Lower lobe of right lung (tissue), 2 donors: ENCODE measurements around the gene UGT1A5. TPM values are rescaled to one million over a fixed set of nuclear protein-coding genes. Genes with fewer than 3 reads are reported as not detected.
"Not testable (repeated sequence)": the region's sequence is repeated elsewhere in the genome, so short reads cannot be mapped to it uniquely, and the experiment has no call there.

Experiments
- ATAC-seq, 2 donors: fragments of 200-7000 bp; cut with Tn5 transposase; one replicate each; pipeline ENCODE4 v1.9.1; 2020 to 2022; ENCODE audit warnings: mild to moderate bottlenecking in 2 of 2, moderate library complexity in 2 of 2
- DNase-seq: peaks from one replicate; pipeline ENCODE4 v3.0.0-alpha.2; 2020
- H3K27ac ChIP-seq: fragments of 200-600 bp; one replicate; pipeline ENCODE4 v1.8.0; 2022
- H3K27me3 ChIP-seq: fragments of 200-600 bp; one replicate; pipeline ENCODE4 v1.8.0; 2022; ENCODE audit warnings: low read depth
- H3K36me3 ChIP-seq: fragments of 200-600 bp; one replicate; pipeline ENCODE4 v1.8.0; 2022; ENCODE audit warnings: mild to moderate bottlenecking
- H3K4me1 ChIP-seq: fragments of 200-600 bp; one replicate; pipeline ENCODE4 v1.8.0; 2022
- H3K4me3 ChIP-seq: fragments of 200-600 bp; one replicate; pipeline ENCODE4 v1.8.0; 2022; ENCODE audit warnings: mild to moderate bottlenecking
- H3K9me3 ChIP-seq: fragments of 200-600 bp; one replicate; pipeline ENCODE4 v1.8.0; 2022
- intact Hi-C: fragments of 100-400 bp; cut with DNase I; formaldehyde crosslinking; loops from one replicate; pipeline ENCODE4 v1.11.0; 2022
- total RNA-seq: library from RNA; stranded (reverse); fragmentation: NEBNext Ultra II Directional; extraction: Animal tissue kit (Norgen Biotek cat#: 25700); gene quantifications from one replicate; pipeline ENCODE4 v1.2.1, GENCODE V29; 2021
- TF ChIP-seq, protein P1 (sequence below): fragments of 200-600 bp; IDR thresholded peaks from one replicate; pipeline ENCODE4 v1.8.0; 2022; ENCODE audit warnings: antibody characterized with exemption, mild to moderate bottlenecking
- donor health status: DM: no; HTN: yes; CAD: no; lungs with severe emphysema.

UGT1A5 gene
- total RNA-seq, 1 donor from 2014 or later = 0.27 TPM

DNA sequence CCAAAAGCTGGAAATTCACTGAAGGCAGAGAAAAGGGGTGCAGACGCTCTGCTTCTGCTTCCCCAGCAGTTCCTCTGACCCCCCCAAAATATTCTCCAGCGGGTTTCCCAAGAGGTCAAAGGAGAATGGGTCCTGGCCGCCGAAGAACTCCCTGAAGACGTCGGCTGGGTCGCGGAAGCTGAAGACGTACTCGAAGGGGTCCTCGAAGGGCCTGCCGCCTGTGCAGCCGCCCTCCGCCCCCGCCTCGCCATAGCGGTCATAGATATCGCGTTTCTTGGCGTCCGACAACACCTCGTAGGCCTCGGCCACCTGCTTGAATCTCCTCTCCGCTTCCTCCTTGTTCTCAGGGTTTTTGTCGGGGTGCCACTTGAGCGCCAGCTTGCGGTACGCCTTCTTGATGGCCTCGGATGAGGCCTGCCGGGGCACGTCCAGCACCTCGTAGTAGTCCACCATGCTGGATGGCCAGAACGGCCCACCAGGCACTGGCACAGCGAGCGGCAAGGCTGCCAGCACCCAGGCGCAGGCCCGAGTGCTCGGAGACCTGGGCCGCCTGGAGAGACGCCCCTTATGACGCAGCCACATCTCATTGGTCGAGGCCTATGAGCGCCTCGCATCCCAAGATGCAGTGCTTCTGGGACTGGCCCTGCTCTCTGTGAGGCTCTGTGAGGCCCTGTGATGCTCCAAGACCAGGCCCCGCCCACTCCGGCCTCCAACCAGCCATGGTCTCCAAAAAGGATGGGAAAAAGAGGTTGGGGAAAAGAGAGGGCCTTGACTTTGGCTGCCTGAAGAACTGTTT, 31.0 kb downstream of the UGT1A5 start:
- no peak for ATAC-seq
- no peaks in the 10 kb centered on the region for H3K36me3 ChIP-seq
- no peaks in the 10 kb centered on the region for H3K9me3 ChIP-seq
- TF ChIP-seq, protein P1, sequence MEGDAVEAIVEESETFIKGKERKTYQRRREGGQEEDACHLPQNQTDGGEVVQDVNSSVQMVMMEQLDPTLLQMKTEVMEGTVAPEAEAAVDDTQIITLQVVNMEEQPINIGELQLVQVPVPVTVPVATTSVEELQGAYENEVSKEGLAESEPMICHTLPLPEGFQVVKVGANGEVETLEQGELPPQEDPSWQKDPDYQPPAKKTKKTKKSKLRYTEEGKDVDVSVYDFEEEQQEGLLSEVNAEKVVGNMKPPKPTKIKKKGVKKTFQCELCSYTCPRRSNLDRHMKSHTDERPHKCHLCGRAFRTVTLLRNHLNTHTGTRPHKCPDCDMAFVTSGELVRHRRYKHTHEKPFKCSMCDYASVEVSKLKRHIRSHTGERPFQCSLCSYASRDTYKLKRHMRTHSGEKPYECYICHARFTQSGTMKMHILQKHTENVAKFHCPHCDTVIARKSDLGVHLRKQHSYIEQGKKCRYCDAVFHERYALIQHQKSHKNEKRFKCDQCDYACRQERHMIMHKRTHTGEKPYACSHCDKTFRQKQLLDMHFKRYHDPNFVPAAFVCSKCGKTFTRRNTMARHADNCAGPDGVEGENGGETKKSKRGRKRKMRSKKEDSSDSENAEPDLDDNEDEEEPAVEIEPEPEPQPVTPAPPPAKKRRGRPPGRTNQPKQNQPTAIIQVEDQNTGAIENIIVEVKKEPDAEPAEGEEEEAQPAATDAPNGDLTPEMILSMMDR = no peak
- no peak overlapping the region for H3K27ac ChIP-seq
- H3K4me3 ChIP-seq = no peak overlapping the region
- H3K4me1 ChIP-seq = no peaks in the 10 kb centered on the region
- intact Hi-C loops = no loop called here
- H3K27me3 ChIP-seq = no peaks in the 10 kb centered on the region
- no peak for DNase-seq

DNA sequence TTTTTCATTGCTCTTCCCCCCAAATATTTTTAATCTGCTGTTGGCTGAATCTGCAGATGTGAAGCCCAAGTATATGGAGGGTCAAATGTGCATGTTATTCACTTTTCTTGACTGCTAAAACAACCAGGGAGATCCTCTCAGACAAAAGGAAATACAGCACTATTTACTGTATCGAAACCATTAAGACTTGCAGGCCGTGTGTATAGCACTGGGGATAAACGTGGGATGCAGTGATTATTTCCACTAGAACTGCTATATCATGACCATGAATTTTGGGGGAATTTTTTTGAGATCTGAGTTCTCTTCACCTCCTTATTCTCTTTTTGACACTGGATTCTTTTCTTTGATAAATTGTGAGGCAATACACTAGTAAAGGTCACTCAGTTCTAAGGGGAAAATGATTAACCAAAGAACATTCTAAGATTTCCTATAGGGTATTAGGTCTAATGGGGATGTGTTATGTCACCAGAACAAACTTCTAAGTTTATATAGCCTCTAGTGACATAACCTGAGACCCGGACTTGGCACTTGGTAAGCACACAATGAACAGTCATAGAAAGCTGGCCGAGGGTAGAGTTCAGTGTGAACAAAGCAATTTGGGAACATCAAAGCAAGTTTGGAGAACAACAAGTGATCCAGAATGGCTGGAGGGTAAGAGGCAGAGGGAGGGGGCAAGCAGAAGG, 32.5 kb downstream of the UGT1A5 start:
- Histone ChIP-seq H3K27me3 (no peaks in the 10 kb centered on the region), H3K36me3 (no peaks in the 10 kb centered on the region), H3K4me1 (no peaks in the 10 kb centered on the region), H3K9me3 (no peaks in the 10 kb centered on the region), H3K4me3 (no peak overlapping the region), H3K27ac (no peak overlapping the region)
- no peak for DNase-seq
- intact Hi-C loops = no loop called here
- ATAC-seq = no peak
- TF ChIP-seq, protein P1 = no peak

DNA sequence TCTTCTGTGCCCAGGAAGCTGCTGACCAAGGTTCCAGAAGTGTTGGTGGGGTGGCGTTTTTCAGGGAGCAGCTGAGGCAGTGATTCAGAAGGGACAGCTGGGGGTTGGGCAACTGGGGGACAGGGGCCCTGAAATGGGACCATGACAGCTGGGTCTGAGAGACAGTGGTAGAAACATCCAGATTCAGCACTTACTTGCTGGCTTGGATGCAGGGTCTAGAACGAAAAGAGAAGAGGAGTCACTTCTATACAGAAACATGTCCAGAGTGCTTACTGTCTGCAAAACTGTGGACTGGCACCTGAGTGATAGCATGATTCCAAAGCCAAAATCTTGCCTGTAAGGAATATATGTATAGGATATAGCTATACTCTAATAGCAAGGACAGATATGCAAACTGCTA, 33.1 kb downstream of the UGT1A5 start:
- intact Hi-C loops, ATAC-seq, DNase-seq, H3K9me3 ChIP-seq, H3K4me1 ChIP-seq, H3K27ac ChIP-seq, H3K4me3 ChIP-seq, H3K36me3 ChIP-seq, H3K27me3 ChIP-seq: not testable (repeated sequence)

DNA sequence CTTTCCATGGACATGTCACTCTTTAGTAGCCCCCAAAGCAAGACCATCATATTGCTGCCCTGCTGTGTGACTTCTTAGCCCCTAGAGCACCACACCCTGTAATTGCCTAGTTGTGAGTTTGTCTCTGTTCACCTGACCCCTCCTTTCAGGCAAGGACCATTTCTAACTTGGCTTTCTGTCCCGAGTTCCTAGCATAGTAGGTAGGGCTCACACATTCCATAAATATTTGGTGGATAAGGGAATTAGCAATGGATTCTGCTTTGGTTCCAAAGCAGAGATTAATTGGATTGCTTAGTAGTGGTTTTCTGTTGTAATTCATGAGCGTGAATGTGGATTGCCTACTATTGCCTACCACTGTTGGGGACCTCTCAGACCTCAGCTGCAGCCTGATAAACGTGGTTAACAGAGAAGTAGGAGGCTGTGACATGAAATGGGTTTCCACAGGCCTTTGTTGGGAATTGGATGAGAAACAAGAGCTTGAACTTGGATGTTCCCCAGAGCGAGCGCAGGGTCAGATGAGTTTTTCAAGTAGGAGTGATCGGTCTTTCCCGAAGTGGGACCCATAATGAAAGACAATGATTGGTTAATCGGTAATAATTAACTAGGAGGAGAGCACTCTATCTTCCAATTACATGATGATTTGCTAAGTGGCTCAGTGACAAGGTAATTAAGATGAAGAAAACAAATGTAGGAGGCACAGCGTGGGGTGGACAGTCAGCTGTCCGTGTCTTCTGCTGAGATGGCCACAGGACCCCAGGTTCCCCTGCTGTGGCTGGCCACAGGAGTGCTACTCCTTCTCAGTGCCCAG, 34.0 kb downstream of the UGT1A5 start:
- peaks cover 8% of the 10 kb centered on the region for H3K9me3 ChIP-seq
- no peak for DNase-seq
- H3K27me3 ChIP-seq = no peaks in the 10 kb centered on the region
- H3K27ac ChIP-seq = no peak overlapping the region
- no peak for ATAC-seq
- H3K36me3 ChIP-seq = no peaks in the 10 kb centered on the region
- intact Hi-C loops = no loop called here
- no peaks in the 10 kb centered on the region for H3K4me1 ChIP-seq
- no peak overlapping the region for H3K4me3 ChIP-seq
- TF ChIP-seq, protein P1 = no peak

DNA sequence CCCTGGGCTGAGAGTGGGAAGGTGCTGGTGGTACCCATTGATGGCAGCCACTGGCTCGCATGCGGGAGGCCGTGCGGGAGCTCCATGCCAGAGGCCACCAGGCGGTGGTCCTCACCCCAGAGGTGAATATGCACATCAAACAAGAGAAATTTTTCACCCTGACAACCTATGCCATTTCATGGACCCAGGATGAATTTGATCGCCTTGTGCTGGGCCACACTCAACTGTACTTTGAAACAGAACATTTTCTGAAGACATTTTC, 34.5 kb downstream of the UGT1A5 start:
- no peak for DNase-seq
- no peak for ATAC-seq

DNA sequence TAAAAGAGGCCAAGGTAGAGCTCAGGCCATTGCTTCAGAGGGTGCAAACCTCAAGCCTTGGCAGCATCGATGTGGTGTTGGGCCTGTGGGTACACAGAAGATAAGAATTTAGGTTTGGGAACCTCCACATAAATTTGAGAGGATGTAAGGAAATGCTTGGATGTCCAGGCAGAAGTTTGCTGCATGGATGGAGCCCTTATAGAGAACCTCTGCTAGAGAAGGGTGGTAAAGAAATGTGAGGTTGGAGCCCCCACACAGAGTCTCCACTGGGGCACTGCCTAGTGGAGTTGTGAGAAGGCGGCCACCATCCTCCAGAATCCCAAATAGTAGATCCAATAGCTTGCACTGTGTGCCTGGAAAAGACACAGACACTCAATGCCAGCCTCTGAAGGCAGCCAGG, 38.0 kb downstream of the UGT1A5 start:
- H3K27ac ChIP-seq, H3K9me3 ChIP-seq, DNase-seq, intact Hi-C loops, H3K4me1 ChIP-seq, H3K27me3 ChIP-seq, H3K36me3 ChIP-seq, H3K4me3 ChIP-seq, ATAC-seq: not testable (repeated sequence)

More for the DNA sequence above, 34.5 kb downstream of the UGT1A5 start:
- H3K4me3 ChIP-seq = no peak overlapping the region
- H3K27ac ChIP-seq = no peak overlapping the region
- peaks cover 8% of the 10 kb centered on the region for H3K9me3 ChIP-seq
- no peaks in the 10 kb centered on the region for H3K27me3 ChIP-seq
- intact Hi-C loops = no loop called here
- no peaks in the 10 kb centered on the region for H3K36me3 ChIP-seq
- TF ChIP-seq, protein P1 = no peak
- H3K4me1 ChIP-seq = no peaks in the 10 kb centered on the region

DNA sequence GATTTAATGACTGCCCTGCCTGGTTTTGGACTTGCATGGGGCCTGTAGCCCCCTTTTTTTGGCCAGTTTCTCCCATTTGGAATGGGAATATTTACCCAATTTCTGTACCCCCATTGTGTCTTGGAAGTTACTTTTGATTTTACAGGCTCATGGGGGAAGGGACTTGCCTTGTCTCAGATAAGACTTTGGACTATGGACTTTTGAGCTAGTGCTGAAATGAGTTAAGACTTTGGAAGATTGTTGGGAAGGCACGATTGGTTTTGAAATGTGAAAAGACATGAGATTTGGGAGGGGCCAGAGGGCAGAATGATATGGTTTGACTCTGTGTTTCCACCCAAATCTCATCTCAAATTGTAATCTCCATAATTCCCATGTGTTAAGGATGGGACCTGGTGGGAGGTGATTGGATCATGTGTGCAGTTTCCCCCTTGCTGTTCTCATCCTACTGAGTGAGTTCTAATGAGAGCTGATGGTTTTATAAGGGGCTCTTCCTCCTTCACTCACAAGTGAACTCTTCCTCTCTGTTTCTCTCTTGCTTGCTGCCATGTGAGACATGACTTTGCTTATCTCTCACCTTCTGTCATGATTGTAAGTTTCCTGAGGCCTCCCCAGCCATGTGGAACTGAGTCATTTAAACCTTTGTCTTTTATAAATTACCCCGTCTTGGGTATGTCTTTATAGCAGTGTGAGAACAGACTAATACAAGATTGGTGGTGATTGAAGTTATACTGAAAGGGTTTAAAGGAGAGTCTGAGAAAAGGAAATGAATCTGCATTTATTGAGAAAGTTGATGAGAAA, 38.7 kb downstream of the UGT1A5 start:
- H3K4me3 ChIP-seq, H3K9me3 ChIP-seq, ATAC-seq, H3K4me1 ChIP-seq, intact Hi-C loops, H3K27me3 ChIP-seq, H3K36me3 ChIP-seq, DNase-seq, H3K27ac ChIP-seq: not testable (repeated sequence)
